Transverse colon (tissue), 4 donors: ENCODE measurements around the gene GCNA.

Experiments used
- POLR2A ChIP-seq: fragments of 450-650 bp; IDR thresholded peaks from one replicate; pipeline ENCODE4 v1.6.1; 2016; ENCODE audit warnings: antibody characterized with exemption, mild to moderate bottlenecking, moderate library complexity
- POLR2AphosphoS5 ChIP-seq, 3 donors: sonication (generic); formaldehyde crosslinking; IDR thresholded peaks; one replicate each; pipeline ENCODE4 v1.6.1; 2016; ENCODE audit warnings: antibody characterized with exemption in 3 of 3
- TF ChIP-seq, protein P1 (sequence below), 5 experiments: fragments of 200-600 bp in 3 of 5; fragments of 450-650 bp in 2 of 5; sonication (generic) in 3 of 5; IDR thresholded peaks; 1 replicate in 2 of 5; 2 replicates in 3 of 5; pipeline ENCODE4 v1.5.1; 2016 to 2017; ENCODE audit warnings: antibody characterized with exemption in 5 of 5, inconsistent platforms in 3 of 5, mild to moderate bottlenecking in 2 of 5, moderate library complexity in 1 of 5

DNA sequence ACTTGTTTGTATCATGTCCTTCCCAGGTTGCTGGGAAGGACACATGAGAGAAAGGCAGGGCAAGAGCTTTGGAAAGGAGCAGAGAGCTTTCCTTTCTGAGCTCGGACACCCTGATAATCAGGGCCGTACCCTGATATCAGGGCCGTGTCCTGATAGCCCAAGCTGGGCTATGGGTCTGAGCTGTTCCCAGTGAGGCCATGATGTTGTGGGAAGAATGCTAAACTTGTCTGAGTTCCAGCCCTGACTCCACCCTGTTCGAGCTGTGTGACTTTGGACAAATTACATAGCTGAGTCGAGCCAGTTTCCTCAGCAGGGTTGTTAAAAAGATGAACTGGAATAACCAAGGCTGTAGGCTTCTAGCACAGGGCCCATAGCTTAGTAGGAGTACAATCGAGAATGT is 43.4 kb downstream of the GCNA start:
- TF ChIP-seq, protein P1, sequence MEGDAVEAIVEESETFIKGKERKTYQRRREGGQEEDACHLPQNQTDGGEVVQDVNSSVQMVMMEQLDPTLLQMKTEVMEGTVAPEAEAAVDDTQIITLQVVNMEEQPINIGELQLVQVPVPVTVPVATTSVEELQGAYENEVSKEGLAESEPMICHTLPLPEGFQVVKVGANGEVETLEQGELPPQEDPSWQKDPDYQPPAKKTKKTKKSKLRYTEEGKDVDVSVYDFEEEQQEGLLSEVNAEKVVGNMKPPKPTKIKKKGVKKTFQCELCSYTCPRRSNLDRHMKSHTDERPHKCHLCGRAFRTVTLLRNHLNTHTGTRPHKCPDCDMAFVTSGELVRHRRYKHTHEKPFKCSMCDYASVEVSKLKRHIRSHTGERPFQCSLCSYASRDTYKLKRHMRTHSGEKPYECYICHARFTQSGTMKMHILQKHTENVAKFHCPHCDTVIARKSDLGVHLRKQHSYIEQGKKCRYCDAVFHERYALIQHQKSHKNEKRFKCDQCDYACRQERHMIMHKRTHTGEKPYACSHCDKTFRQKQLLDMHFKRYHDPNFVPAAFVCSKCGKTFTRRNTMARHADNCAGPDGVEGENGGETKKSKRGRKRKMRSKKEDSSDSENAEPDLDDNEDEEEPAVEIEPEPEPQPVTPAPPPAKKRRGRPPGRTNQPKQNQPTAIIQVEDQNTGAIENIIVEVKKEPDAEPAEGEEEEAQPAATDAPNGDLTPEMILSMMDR (IDR thresholded peaks at IDR 0.05) = no peak
- TF ChIP-seq POLR2A (no peak), POLR2AphosphoS5 (IDR thresholded peaks at IDR 0.05) (no peak)
